NCI-H510A treated with DMSO at 0.1 percent for 48 hours (cell line): ENCODE data around the gene RAB33B.
A peak's percentile ranks its signal among the peaks of the same experiment; 100 is the strongest.

Source experiments
- DNase-seq: peaks from one replicate; lab custom pipeline; 2025; lab: John Stamatoyannopoulos, UW

RAB33B gene

DNA sequence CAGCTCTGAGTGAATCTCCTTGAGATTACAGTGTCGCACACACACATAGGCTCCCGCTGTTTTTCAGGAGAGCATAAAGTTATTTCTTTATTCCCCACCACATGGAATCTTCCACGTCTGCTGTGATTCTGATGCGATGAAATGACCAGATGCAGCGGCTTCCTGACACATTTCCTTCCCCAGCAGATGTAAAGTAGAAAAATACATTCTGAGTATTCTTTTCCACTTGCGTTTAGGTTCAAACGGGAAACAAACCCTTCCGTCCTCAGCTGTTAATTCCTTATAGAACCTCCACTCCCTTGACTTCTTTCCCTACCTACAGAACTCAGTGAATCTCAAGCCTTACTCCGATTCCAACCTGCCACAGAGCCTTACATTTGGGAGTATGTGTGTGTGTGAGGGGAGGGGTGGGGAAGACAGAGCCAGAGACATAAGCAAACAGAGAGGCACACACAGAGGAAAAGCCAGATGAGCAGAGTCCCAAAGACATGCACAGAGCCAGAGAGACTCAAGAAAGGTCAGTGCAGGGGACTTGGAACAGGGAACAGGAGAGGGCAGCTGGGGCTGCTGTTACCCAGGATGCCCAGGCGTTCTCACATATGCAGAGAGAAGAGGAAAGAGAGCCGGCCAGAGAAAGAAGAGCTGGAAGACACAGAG lies 54.8 kb downstream of the RAB33B start:
- DNase-seq = no peak

DNA sequence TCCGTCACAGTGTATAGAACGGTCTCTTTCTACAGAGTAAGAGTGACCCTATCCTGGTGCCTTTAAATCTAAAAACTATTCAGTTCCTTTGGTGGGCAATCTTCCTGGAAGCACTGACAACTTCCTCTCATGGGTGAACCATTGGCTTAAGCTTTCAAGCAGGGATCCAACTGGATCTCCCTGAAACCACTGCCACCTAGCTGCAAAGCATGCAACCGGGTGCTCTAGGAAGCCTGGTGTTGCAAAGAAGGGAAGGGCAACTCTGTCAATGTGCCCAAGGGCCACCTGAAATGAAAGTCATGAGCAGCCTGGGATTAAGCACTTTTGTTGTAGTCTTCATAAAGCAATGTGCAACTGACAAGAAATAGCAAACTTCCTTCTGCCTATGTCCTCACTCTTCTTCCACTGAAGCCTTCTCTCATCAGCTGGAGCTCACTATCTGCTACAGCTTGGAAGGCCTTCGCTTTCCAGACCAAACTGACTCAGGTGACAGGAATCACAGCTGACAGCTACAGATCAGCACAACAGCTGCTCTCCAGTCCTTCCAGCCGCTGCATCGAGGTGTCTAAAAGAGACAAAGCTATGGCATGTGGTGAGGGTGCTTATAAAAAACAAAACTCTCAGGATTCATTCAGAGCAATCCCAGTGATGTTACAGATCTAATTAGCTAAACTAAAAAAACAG lies 55.9 kb downstream of the RAB33B start:
- DNase-seq = peak; percentile 2

DNA sequence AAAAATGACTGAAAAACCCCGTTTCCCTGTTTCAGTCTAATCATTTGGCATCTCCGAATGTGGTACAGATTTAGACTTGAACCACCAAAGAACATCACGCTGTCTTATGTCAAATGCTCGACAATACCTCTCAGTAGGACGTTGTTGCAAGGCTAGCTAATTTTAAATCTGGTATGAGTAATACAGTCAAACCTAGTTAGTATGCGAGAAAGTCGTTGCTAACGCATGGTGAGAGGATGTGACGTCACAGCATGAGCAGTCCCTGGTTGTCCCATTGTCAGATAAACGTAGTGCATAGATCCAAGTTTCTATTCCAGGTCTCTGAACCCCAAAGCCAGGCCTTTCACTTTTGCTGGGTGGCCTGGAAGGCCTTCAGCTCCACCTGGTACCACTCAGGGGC lies 57.4 kb downstream of the RAB33B start:
- DNase-seq = no peak

DNA sequence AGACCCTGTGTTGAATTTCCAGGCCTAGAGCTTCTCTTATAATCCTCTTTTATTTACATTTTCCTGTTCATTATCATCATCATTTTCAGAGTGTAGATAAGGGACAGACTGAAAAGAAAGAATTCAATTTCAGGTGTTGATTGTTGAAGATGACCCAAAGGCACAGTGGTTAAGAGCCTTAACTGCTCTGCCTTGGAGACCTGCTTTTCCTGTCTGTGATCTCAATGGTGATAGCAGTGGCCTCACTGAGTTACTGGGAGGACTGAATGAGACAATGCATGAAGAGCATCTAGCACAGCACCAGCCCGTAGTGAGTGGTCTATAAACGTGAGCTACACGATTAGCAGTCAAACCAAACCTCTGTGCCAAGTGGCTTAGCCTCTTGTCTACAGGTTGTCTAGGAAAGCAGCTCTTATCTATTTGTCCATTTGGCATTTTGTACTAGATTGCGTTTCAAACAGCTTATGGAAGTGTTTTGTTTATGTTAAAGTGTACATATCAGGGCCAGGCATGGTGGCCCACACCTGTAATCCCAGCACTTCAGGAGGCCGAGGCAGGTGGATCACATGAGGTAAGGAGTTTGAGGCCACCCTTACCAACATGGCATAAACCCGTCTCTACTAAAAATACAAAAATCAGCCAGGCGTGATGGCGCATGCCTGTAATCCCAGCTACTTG lies 60.6 kb downstream of the RAB33B start:
- DNase-seq = peak; percentile 65

DNA sequence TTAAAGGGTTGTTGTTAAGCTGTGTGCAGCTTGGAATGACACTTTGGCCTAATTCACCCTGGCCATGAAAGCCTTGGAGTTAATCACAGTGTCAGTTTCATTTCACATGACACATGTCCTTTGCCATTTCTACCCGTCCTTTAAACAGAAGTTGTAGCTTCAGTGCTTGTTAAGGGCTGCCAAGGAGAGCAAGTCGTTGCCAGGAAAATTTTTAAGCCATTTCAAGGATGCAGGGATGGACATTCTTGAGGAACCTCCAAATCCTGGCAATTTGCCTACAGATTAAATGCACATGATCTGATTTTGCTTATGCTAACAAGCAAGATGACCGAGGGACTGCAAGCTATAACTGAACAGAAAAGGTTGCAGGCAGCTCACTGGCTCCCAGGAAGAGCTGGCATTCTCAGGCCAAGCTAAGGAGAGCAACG lies 61.6 kb downstream of the RAB33B start:
- no peak for DNase-seq

DNA sequence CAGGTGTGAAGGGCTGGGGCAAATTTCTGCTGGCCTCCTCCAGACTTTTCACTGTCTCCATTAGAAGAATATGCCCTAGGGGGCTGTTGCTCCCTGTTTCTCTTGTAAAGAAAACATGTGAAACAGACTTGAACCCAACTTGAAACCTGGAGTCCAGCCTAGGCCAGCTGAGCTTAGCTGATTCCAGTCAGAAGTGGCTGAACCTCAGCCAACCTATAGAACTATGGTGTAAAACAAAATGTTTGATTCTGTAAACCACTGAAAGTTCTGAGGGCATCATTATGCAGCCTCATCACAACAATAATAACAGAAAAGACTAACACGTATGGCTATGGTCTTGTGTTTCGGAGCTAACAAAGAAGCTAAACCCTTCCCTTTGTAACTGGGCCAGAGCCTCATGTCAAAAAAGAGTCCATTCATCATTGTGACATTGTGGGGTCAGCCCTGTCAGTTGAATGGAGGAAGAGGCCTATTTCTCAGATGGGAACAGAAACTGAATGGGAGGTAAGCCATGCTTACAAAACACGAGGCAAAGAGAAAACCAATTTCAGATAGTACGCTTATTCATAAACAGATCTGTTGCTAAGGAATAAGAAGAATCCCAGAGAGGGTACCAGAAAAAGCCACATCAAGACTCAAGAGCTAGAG lies 68.0 kb downstream of the RAB33B start:
- no peak for DNase-seq

DNA sequence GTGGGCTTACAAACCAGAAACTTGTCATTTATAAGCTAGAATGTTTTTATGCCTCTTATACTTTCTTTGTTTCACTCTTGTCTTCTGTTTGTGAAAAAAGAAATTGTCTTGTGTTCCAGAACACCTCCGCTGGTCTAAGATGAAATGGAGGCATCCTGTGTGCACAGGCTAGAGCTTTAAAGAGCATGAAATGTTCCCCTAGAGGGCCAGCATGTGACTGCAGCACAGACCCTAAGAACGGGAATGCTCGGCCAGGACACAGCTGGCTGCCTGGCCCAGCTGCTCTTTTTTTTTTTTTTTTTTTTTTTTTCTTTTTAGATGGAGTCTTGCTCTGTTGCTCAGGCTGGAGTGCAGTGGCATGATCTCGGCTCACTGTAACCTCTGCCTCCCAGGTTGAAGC lies 68.5 kb downstream of the RAB33B start:
- DNase-seq = no peak

DNA sequence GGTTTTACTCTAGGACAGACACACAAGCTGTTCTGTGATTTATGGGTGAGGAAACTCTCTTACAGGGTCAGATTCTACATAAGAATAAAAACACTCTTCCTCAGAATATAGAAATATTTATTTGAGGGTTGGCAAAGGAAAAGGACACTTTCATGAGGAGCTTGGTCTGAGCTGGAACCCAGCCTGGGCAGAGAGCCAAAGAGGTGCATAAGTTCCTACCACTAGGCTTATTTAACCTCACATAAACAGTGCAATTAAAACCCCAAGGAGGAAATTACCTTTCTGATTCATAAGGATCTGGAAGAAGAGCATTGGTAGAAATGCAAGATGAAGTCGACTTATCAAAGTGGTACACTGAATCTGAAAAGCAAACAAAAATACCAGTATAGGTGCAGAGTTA lies 69.2 kb downstream of the RAB33B start:
- DNase-seq = no peak

DNA sequence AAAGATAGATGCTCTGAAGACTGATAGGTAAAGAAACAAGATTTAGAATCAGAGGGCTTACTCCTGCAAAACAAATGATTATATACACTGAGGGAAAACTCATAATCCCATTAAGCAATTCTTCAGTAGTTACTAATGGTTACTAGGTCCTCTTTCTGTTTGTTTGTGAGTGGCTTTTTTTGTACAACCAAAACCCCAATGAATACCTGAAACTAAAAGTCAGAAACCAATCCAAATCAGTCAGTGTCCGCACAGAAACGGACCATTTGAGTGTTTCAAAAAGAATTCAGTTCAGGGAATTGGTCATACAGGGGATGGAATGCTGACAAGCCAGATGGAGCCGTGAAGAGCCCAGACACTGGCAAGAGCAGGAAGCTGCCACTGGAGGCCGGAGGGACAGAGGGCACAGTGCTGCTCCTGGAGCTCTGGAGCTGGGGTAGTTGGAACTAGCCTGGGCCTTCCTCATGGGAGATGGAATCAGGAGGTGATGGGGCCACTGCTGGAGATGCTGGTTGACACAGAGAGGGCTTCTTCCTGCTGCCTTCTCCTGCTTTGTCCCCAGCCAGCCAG lies 70.2 kb downstream of the RAB33B start:
- no peak for DNase-seq

DNA sequence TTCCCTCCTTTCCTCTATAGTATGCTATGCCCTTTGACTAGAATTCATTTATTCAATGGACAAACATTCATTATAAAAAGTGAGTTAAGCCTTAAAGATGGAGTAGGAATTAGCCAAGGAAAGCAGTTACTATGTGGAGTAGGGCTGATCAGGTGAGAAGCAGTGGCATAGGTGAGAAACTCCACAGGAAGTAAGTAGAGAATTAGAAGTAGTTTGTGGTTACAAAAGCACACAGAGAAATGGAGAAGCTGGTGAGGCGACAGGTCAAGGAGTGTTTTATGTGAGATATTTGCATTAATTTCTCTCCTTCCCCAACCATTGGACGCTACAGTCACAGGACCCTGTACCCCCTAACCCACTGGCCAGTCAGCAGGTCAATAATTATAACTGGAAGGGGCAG lies 71.5 kb downstream of the RAB33B start:
- DNase-seq = no peak
